ENCODE measurements around the gene VPS8.

The VPS8 gene

GRCh38 chr3:185090811-185091210 is 278.8 kb downstream of the VPS8 start:
- H3K27me3 ChIP-seq (ENCODE audit: control insufficient read depth, insufficient read depth, low read length) = no peaks in the 10 kb centered on the region
- no peak overlapping the region for H3K9ac ChIP-seq (ENCODE audit: low read length)
- no peaks in the 10 kb centered on the region for H3K4me1 ChIP-seq (ENCODE audit: control insufficient read depth, insufficient read depth, low read length)
- no peak overlapping the region for H3K4me3 ChIP-seq (ENCODE audit: low read depth, low read length)
- no peaks in the 10 kb centered on the region for H3K36me3 ChIP-seq (ENCODE audit: control insufficient read depth, insufficient read depth, low read length)
- H3K27ac ChIP-seq (ENCODE audit: low read depth, low read length) = no peak overlapping the region
- H3K9me3 ChIP-seq (ENCODE audit: control insufficient read depth, insufficient read depth, low read depth, low read length) = no peaks in the 10 kb centered on the region

DNA sequence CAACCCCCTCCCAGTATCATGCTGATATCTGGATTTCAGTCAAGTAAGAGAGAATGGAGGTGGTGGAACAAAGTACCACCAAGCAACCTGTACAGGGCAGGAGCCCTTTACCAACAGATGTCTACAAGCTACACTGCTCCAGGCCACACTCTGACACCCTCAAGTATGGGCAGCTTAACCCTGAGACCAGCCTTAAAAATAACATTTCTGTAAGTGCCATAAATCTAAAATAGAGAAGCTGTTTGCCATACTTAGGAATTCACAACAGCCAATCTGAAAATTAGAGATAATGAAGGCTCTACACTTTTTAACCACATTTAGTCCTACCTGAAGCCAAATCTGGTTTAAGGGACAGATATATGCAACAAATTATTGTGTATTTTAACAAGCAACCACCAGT is 281.1 kb downstream of the VPS8 start:
- H3K27me3 ChIP-seq (ENCODE audit: control insufficient read depth, insufficient read depth, low read length) = no peaks in the 10 kb centered on the region
- no peak overlapping the region for H3K27ac ChIP-seq (ENCODE audit: low read depth, low read length)
- H3K4me3 ChIP-seq (ENCODE audit: low read depth, low read length) = no peak overlapping the region
- no peaks in the 10 kb centered on the region for H3K36me3 ChIP-seq (ENCODE audit: control insufficient read depth, insufficient read depth, low read length)
- no peaks in the 10 kb centered on the region for H3K9me3 ChIP-seq (ENCODE audit: control insufficient read depth, insufficient read depth, low read depth, low read length)
- no peak overlapping the region for H3K9ac ChIP-seq (ENCODE audit: low read length)
- no peaks in the 10 kb centered on the region for H3K4me1 ChIP-seq (ENCODE audit: control insufficient read depth, insufficient read depth, low read length)

GRCh38 chr3:185094697-185095096 is 282.7 kb downstream of the VPS8 start:
- Histone ChIP-seq H3K4me3 (ENCODE audit: low read depth, low read length) (no peak overlapping the region), H3K36me3 (ENCODE audit: control insufficient read depth, insufficient read depth, low read length) (no peaks in the 10 kb centered on the region), H3K27ac (ENCODE audit: low read depth, low read length) (no peak overlapping the region), H3K4me1 (ENCODE audit: control insufficient read depth, insufficient read depth, low read length) (no peaks in the 10 kb centered on the region), H3K9me3 (ENCODE audit: control insufficient read depth, insufficient read depth, low read depth, low read length) (no peaks in the 10 kb centered on the region), H3K9ac (ENCODE audit: low read length) (no peak overlapping the region), H3K27me3 (ENCODE audit: control insufficient read depth, insufficient read depth, low read length) (no peaks in the 10 kb centered on the region)

Data from HUES6 (cell line).